BLaER1 treated with 17β-estradiol and CSF1 and Interleukin-3, amounts not matched to agents 10 nM and 100 nM (cell line): ENCODE results near the gene PLXNB1.
"Not testable (repeated sequence)": the region's sequence is repeated elsewhere in the genome, so short reads cannot be mapped to it uniquely, and the experiment has no call there.

Experiments used
- H3K27ac ChIP-seq, 11 experiments: shearing (Covaris generic); formaldehyde crosslinking; 2 replicates each; pipeline ENCODE4 v1.8.1; 2022
- H3K27me3 ChIP-seq, 11 experiments: shearing (Covaris generic); formaldehyde crosslinking; 2 replicates each; pipeline ENCODE4 v1.8.1; 2022
- H3K36me3 ChIP-seq, 11 experiments: shearing (Covaris generic); formaldehyde crosslinking; 2 replicates each; pipeline ENCODE4 v1.8.1; 2022
- H3K4me1 ChIP-seq, 10 experiments: shearing (Covaris generic); formaldehyde crosslinking; 2 replicates each; pipeline ENCODE4 v1.8.1; 2022
- H3K4me2 ChIP-seq, 11 experiments: shearing (Covaris generic); formaldehyde crosslinking; 2 replicates each; pipeline ENCODE4 v1.8.1; 2022
- H3K4me3 ChIP-seq, 10 experiments: shearing (Covaris generic); formaldehyde crosslinking; 2 replicates each; pipeline ENCODE4 v1.8.1; 2022
- H3K9ac ChIP-seq, 11 experiments: shearing (Covaris generic); formaldehyde crosslinking; 2 replicates each; pipeline ENCODE4 v1.8.1; 2022
- H3K9me3 ChIP-seq, 11 experiments: shearing (Covaris generic); formaldehyde crosslinking; replicated peaks in 1 of 11; 2 replicates each; pipeline ENCODE4 v1.8.1; 2022
- H4K20me1 ChIP-seq, 11 experiments: shearing (Covaris generic); formaldehyde crosslinking; 2 replicates each; pipeline ENCODE4 v1.8.1; 2022
- Cebpa-rat ChIP-seq, 11 experiments: shearing (Covaris generic); IDR thresholded peaks; 2 replicates each; pipeline ENCODE4 v1.8.1; 2022

PLXNB1 gene

GRCh38 chr3:48466386-48467109, 36.7 kb upstream of the PLXNB1 start:
- Histone ChIP-seq H3K9me3 (no peaks in the 10 kb centered on the region), H4K20me1 (peaks cover 17 to 45% (median 41%) of the 10 kb centered on the region in 11 experiments; a peak in 19 of 22 replicates), H3K9ac (peak overlapping the region; percentile 85 to 99 (median 93)), H3K4me1 (peaks cover 58 to 70% (median 64%) of the 10 kb centered on the region in 10 experiments), H3K4me3 (peak overlapping the region; percentile 61 to 85 (median 73)), H3K4me2 (peak overlapping the region; percentile 91 to 100 (median 99)), H3K36me3 (peaks cover 30 to 79% (median 63%) of the 10 kb centered on the region in 11 experiments), H3K27ac (peak overlapping the region; percentile 83 to 100 (median 98)), H3K27me3 (no peaks in the 10 kb centered on the region)
- TF ChIP-seq Cebpa-rat (IDR thresholded peaks at IDR 0.05) = no peak

- peak overlapping the region; percentile 83 to 100 (median 98) for H3K27ac ChIP-seq
- H3K27me3 ChIP-seq = no peaks in the 10 kb centered on the region
- peak overlapping the region; percentile 85 to 99 (median 93) for H3K9ac ChIP-seq
- peak overlapping the region; percentile 61 to 85 (median 73) for H3K4me3 ChIP-seq
- peak overlapping the region; percentile 91 to 100 (median 99) for H3K4me2 ChIP-seq
- no peak for TF ChIP-seq Cebpa-rat (IDR thresholded peaks at IDR 0.05)
- no peaks in the 10 kb centered on the region for H3K9me3 ChIP-seq
- peaks cover 35 to 87% (median 68%) of the 10 kb centered on the region in 11 experiments for H3K36me3 ChIP-seq
- H3K4me1 ChIP-seq = peaks cover 50 to 64% (median 60%) of the 10 kb centered on the region in 10 experiments
- peaks cover 17 to 49% (median 41%) of the 10 kb centered on the region in 11 experiments; a peak in 19 of 22 replicates for H4K20me1 ChIP-seq
These were observed 35.9 kb upstream of the PLXNB1 start for GRCh38 chr3:48465531-48466378.

GRCh38 chr3:48465237-48465530, 35.3 kb upstream of the PLXNB1 start:
- H3K9me3 ChIP-seq = no peaks in the 10 kb centered on the region
- peaks cover 44 to 64% (median 55%) of the 10 kb centered on the region in 10 experiments for H3K4me1 ChIP-seq
- no peaks in the 10 kb centered on the region for H3K27me3 ChIP-seq
- peak overlapping the region; percentile 28 to 100 (median 97); a peak in 21 of 22 replicates for H3K27ac ChIP-seq
- peak overlapping the region in 4 of 10 experiments; percentile 72 to 85 (median 75); a peak in 5 of 20 replicates for H3K4me3 ChIP-seq
- H3K36me3 ChIP-seq = peaks cover 41 to 87% (median 70%) of the 10 kb centered on the region in 11 experiments
- H3K4me2 ChIP-seq = peak overlapping the region; percentile 25 to 100 (median 99); a peak in 21 of 22 replicates
- peak overlapping the region in 10 of 11 experiments; percentile 85 to 99 (median 92); a peak in 19 of 22 replicates for H3K9ac ChIP-seq
- peaks cover 17 to 48% (median 36%) of the 10 kb centered on the region in 11 experiments; a peak in 19 of 22 replicates for H4K20me1 ChIP-seq
- no peak for TF ChIP-seq Cebpa-rat (IDR thresholded peaks at IDR 0.05)

GRCh38 chr3:48464713-48465221, 34.9 kb upstream of the PLXNB1 start:
- peaks cover 17 to 44% (median 32%) of the 10 kb centered on the region in 11 experiments; a peak in 19 of 22 replicates for H4K20me1 ChIP-seq
- H3K27me3 ChIP-seq = no peaks in the 10 kb centered on the region
- peaks cover 45 to 87% (median 70%) of the 10 kb centered on the region in 11 experiments for H3K36me3 ChIP-seq
- no peak overlapping the region for H3K4me3 ChIP-seq
- H3K9me3 ChIP-seq = no peaks in the 10 kb centered on the region
- TF ChIP-seq Cebpa-rat (IDR thresholded peaks at IDR 0.05) = no peak
- H3K9ac ChIP-seq = peak overlapping the region in 9 of 11 experiments; percentile 85 to 99 (median 93); a peak in 15 of 22 replicates
- peak overlapping the region in 10 of 11 experiments; percentile 28 to 100 (median 96); a peak in 18 of 22 replicates for H3K27ac ChIP-seq
- peak overlapping the region in 9 of 11 experiments; percentile 25 to 100 (median 99); a peak in 18 of 22 replicates for H3K4me2 ChIP-seq
- H3K4me1 ChIP-seq = peaks cover 40 to 59% (median 51%) of the 10 kb centered on the region in 10 experiments

- H3K36me3 ChIP-seq = peaks cover 45 to 87% (median 70%) of the 10 kb centered on the region in 11 experiments
- no peak for TF ChIP-seq Cebpa-rat (IDR thresholded peaks at IDR 0.05)
- no peak overlapping the region; a peak in 1 of 22 replicates for H3K27ac ChIP-seq
- H3K9ac ChIP-seq = 0 out of 22 replicates have a peak overlapping the region, but pooled peaks of 3 of the 11 experiments have one; percentile 1 to 19 (median 17)
- no peak overlapping the region for H3K4me3 ChIP-seq
- no peaks in the 10 kb centered on the region for H3K27me3 ChIP-seq
- no peak overlapping the region for H3K4me2 ChIP-seq
- no peaks in the 10 kb centered on the region for H3K9me3 ChIP-seq
- H3K4me1 ChIP-seq = peaks cover 29 to 49% (median 40%) of the 10 kb centered on the region in 10 experiments
- H4K20me1 ChIP-seq = peaks cover 13 to 33% (median 21%) of the 10 kb centered on the region in 11 experiments; a peak in 19 of 22 replicates
These were observed 33.8 kb upstream of the PLXNB1 start for GRCh38 chr3:48463703-48464102.

- not testable (repeated sequence) for H3K4me2 ChIP-seq, H3K27ac ChIP-seq, H3K4me3 ChIP-seq, H3K9me3 ChIP-seq, H3K27me3 ChIP-seq, H3K9ac ChIP-seq
- H3K36me3 ChIP-seq = peaks cover 48 to 87% (median 70%) of the 10 kb centered on the region in 11 experiments
- peaks cover 0 to 14% (median 2%) of the 10 kb centered on the region in 11 experiments; a peak in 12 of 22 replicates for H4K20me1 ChIP-seq
- H3K4me1 ChIP-seq = peaks cover 10 to 29% (median 21%) of the 10 kb centered on the region in 10 experiments
These were observed 31.9 kb upstream of the PLXNB1 start for GRCh38 chr3:48461767-48462166.

GRCh38 chr3:48460517-48460902, 30.6 kb upstream of the PLXNB1 start:
- Histone ChIP-seq H3K27ac (no peak overlapping the region), H3K4me3 (no peak overlapping the region), H3K36me3 (peaks cover 61 to 97% (median 82%) of the 10 kb centered on the region in 11 experiments), H3K4me1 (peaks cover 8 to 22% (median 12%) of the 10 kb centered on the region in 10 experiments), H3K9me3 (no peaks in the 10 kb centered on the region), H4K20me1 (peaks cover 0 to 12% (median 0%) of the 10 kb centered on the region in 11 experiments; a peak in 3 of 22 replicates), H3K4me2 (no peak overlapping the region; a peak in 1 of 22 replicates), H3K9ac (0 out of 22 replicates have a peak overlapping the region, but pooled peaks of 1 of the 11 experiments have one; percentile 25), H3K27me3 (no peaks in the 10 kb centered on the region)
- no peak for TF ChIP-seq Cebpa-rat (IDR thresholded peaks at IDR 0.05)

GRCh38 chr3:48459773-48460516, 30.1 kb upstream of the PLXNB1 start:
- no peak overlapping the region for H3K4me3 ChIP-seq
- no peaks in the 10 kb centered on the region for H3K27me3 ChIP-seq
- peaks cover 67 to 99% (median 88%) of the 10 kb centered on the region in 11 experiments for H3K36me3 ChIP-seq
- TF ChIP-seq Cebpa-rat (IDR thresholded peaks at IDR 0.05) = no peak
- no peak overlapping the region for H3K27ac ChIP-seq
- H3K4me2 ChIP-seq = no peak overlapping the region
- H4K20me1 ChIP-seq = peaks cover 0 to 12% (median 0%) of the 10 kb centered on the region in 11 experiments; a peak in 3 of 22 replicates
- peaks cover 3 to 16% (median 7%) of the 10 kb centered on the region in 10 experiments; a peak in 18 of 20 replicates for H3K4me1 ChIP-seq
- H3K9ac ChIP-seq = no peak overlapping the region
- H3K9me3 ChIP-seq = no peaks in the 10 kb centered on the region
